Mesothelial cell of epicardium (in vitro differentiated cells): ENCODE results near the gene TBCD. TPM values are rescaled to one million over a fixed set of nuclear protein-coding genes. Genes with fewer than 3 reads are reported as not detected.

Experiments used
- DNase-seq, 2 experiments: peaks; one replicate each; pipeline ENCODE4 v3.0.0; 2021; ENCODE audit warnings: low spot score in 2 of 2; ENCODE audit not compliant: unreplicated experiment in 2 of 2
- H3K27ac Mint-ChIP-seq: 2 replicates; pipeline ENCODE4 v1.8.0; 2021; ENCODE audit warnings: mixed read lengths
- H3K27me3 Mint-ChIP-seq: 2 replicates; pipeline ENCODE4 v1.8.0; 2021; ENCODE audit warnings: low read depth, mixed read lengths
- H3K36me3 Mint-ChIP-seq: 2 replicates; pipeline ENCODE4 v1.8.0; 2021; ENCODE audit warnings: mixed read lengths
- H3K4me1 Mint-ChIP-seq: 2 replicates; pipeline ENCODE4 v1.8.0; 2021; ENCODE audit warnings: mixed read lengths
- H3K4me3 Mint-ChIP-seq: 2 replicates; pipeline ENCODE4 v1.8.0; 2021; ENCODE audit warnings: mild to moderate bottlenecking, moderate library complexity, mixed read lengths
- H3K9me3 Mint-ChIP-seq: 2 replicates; pipeline ENCODE4 v1.8.0; 2021; ENCODE audit warnings: mixed read lengths
- CTCF ChIP-seq: fragments of 200-600 bp; sonication (generic); IDR thresholded peaks from one replicate; pipeline ENCODE4 v1.5.0; 2021; ENCODE audit warnings: antibody characterized with exemption; ENCODE audit not compliant: unreplicated experiment
- total RNA-seq: library from RNA; stranded (reverse); gene quantifications from 3 replicates; pipeline ENCODE4 v1.2.1, GENCODE V29; 2021

TBCD gene
- total RNA-seq, 1 donor from 2014 or later, result 117 TPM

- peaks cover 18% of the 10 kb centered on the region for H3K36me3 Mint-ChIP-seq
- no peak for DNase-seq
- no peak for TF ChIP-seq CTCF
- H3K4me3 Mint-ChIP-seq, result no peak overlapping the region
- peaks cover 6% of the 10 kb centered on the region for H3K9me3 Mint-ChIP-seq
- no peak overlapping the region for H3K27ac Mint-ChIP-seq
- no peaks in the 10 kb centered on the region for H3K27me3 Mint-ChIP-seq
- peaks cover 50% of the 10 kb centered on the region for H3K4me1 Mint-ChIP-seq
These were observed 139.2 kb downstream of the TBCD start for GRCh38 chr17:82890926-82891678.

GRCh38 chr17:82891911-82892310 is 140.0 kb downstream of the TBCD start:
- H3K36me3 Mint-ChIP-seq, result peaks cover 20% of the 10 kb centered on the region
- no peak for TF ChIP-seq CTCF
- peaks cover 6% of the 10 kb centered on the region for H3K9me3 Mint-ChIP-seq
- H3K4me1 Mint-ChIP-seq, result peaks cover 48% of the 10 kb centered on the region
- H3K27me3 Mint-ChIP-seq, result no peaks in the 10 kb centered on the region
- no peak overlapping the region for H3K4me3 Mint-ChIP-seq
- no peak for DNase-seq
- H3K27ac Mint-ChIP-seq, result no peak overlapping the region

GRCh38 chr17:82892899-82893565 is 141.2 kb downstream of the TBCD start:
- Mint-ChIP-seq H3K9me3 (peaks cover under 1% of the 10 kb centered on the region), H3K27me3 (no peaks in the 10 kb centered on the region), H3K27ac (peak overlapping the region; percentile 39), H3K4me1 (peaks cover 46% of the 10 kb centered on the region), H3K36me3 (peaks cover 17% of the 10 kb centered on the region), H3K4me3 (no peak overlapping the region)
- no peak for DNase-seq
- TF ChIP-seq CTCF, result no peak

GRCh38 chr17:82893779-82894178 is 141.9 kb downstream of the TBCD start:
- Mint-ChIP-seq H3K27me3 (no peaks in the 10 kb centered on the region), H3K4me1 (peaks cover 39% of the 10 kb centered on the region), H3K27ac (peak overlapping the region; percentile 45)

GRCh38 chr17:82894389-82894788 is 142.5 kb downstream of the TBCD start:
- H3K27ac Mint-ChIP-seq, result peak overlapping the region; percentile 45
- DNase-seq, result no peak
- no peak for TF ChIP-seq CTCF
- H3K9me3 Mint-ChIP-seq, result no peaks in the 10 kb centered on the region
- H3K4me3 Mint-ChIP-seq, result no peak overlapping the region
- peaks cover 23% of the 10 kb centered on the region for H3K36me3 Mint-ChIP-seq
- no peaks in the 10 kb centered on the region for H3K27me3 Mint-ChIP-seq
- peaks cover 32% of the 10 kb centered on the region for H3K4me1 Mint-ChIP-seq

More at GRCh38 chr17:82893779-82894178, 141.9 kb downstream of the TBCD start:
- Mint-ChIP-seq H3K9me3 (no peaks in the 10 kb centered on the region), H3K4me3 (no peak overlapping the region), H3K36me3 (peaks cover 18% of the 10 kb centered on the region)
- no peak for TF ChIP-seq CTCF
- DNase-seq, result no peak
